Kidney glomerular epithelial cell (primary cell): ENCODE data around the gene TTC1.
"Not testable (repeated sequence)": the region's sequence is repeated elsewhere in the genome, so short reads cannot be mapped to it uniquely, and the experiment has no call there.

Experiments
- DNase-seq: peaks from one replicate; lab custom pipeline; 2025; lab: John Stamatoyannopoulos, UW

Gene TTC1

DNA sequence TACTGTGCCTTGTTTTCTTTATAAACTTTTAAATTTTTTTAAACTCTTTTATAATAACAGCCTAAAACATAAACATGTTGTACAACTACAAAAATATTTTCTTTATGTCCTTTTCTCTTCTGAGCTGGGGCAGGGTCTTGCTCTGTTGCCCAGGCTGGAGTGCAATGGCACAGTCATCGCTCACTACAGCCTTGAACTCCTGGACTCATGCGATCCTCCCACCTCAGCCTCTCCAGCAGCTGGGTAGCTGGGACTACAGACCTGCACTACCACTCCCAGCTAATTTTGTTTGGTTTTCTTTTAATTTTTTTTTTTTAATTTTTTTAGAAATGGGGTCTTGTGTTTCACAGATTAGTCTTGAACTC lies 31.5 kb downstream of the TTC1 start:
- no peak for DNase-seq

DNA sequence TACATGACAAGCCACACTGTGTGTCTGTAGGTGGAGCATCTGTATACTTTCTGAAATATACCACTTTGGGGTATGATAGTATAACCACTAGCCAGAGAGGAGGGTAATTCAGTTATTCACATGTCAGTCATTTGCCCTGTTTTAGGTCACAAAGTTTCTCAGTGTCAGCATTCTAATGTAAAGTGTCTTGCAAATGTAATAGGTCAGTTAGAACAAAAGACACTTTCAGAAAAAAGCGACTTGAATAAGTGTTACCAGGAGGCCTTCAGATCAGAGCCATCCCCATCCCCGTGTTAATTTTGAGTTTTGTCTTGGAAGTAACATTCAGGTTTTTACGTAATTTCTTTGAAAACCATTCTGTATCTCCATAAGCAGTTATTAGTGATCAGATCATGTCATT lies 33.7 kb downstream of the TTC1 start:
- DNase-seq = no peak

DNA sequence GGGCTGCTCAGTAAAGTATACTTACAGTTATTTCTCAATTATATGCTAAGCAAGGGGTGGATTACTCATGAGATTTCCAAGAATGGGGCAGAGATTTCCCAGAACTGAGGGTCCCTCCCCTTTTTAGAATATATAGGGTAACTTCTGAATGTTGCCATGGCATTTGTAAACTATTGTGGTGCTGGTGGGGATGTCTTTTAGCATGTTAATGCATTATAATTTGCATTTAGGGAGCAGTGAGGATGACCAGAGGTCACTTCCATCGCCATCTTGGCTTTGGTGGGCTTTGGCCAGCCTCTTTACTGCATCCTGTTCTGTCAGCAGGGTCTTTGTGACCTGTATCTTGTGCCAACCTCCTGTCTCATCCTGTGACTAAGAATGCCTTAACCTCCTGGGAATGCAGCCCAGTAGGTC lies 35.5 kb downstream of the TTC1 start:
- no peak for DNase-seq

DNA sequence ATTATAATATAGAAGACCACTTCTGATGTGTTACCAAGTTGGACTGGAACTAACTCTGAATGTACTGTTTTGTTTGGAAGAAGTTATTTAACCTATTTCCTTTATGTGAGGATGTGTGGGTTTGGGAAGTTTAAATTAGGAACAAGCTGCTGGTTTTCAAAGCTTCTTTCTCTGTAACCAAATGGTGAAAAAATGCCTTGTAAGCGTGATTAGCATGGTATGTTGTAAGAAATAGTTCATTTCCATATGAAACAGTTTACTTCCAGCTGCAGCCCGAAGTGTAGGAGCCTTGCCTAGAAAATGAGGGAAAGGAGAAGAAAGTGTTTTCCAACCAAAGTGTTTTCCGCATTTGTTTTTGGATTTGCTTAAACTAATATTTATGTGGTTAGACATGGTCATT lies 36.0 kb downstream of the TTC1 start:
- DNase-seq = no peak

DNA sequence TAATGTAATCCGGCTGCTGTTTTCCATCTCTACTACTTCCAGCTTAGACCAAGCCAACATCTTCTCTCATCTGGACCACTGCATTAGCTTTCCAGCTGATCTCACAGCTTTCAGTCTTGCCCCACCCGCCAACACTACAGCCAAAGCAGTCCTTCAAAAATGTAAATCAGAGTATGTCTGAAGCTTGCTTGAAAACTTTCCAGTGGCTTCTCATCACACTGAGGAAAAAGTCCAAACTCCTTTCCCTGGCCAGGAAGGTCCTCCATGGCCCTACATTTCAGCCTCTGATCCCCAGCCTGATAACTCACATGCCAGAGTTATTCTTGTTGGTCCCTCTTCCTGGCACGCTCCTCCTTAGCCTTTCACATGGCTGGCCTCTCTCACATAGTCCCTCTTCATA lies 38.5 kb downstream of the TTC1 start:
- DNase-seq = no peak

DNA sequence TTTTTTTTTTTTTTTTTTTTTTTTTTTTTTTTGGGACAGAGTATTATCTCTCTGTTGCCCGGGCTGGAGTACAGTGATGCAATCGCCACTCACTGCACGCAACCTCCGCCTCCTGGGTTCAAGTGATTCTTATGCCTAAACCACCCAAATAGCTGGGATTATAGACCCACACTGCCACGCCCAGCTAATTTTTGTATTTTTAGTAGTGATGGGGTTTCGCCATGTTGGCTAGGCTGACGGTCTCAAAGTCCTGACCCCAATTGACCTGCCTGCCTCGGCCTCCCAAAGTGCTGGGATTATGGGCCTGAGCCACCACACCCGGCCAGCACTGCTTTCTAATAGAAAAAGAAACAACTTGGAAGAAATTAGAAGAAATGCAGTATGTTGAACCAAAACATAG lies 39.2 kb downstream of the TTC1 start:
- DNase-seq = no peak

DNA sequence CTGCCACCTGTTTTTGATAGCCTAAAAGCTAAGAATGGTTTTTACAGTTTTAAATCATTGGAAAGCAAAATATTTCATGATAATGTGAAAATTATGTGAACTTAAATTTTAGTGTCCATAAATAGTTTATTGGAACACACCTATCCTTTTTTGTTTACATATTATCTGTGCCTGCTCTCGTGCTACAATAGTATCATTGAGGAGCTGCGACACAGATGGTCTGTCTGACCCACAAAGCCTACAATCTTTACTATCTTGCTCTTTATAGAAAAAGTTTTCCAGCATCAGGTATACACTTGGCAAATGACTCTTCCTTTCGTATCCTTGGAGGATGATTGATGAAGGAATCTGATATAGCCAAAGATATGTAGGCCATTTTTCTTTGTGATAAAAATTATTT lies 40.2 kb downstream of the TTC1 start:
- DNase-seq = no peak

DNA sequence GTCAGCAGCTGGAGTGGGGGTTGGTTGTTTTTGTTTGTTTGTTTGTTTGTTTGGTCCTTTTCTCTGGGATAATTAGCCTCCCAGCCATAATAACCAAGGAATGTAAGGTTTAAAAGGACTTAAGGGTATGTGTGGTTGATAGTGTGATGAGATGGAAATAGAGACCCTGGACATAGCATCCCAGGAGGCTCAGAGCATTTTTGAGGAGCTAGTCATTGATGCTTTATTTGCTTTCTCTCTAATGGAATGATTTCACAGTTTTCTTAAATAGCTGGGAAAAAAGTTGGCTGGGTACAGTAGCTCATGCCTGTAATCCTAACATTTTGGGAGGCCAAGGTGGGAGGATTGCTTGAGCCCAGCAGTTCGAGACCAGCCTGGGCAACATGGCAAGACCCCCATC lies 45.1 kb downstream of the TTC1 start:
- DNase-seq = no peak

DNA sequence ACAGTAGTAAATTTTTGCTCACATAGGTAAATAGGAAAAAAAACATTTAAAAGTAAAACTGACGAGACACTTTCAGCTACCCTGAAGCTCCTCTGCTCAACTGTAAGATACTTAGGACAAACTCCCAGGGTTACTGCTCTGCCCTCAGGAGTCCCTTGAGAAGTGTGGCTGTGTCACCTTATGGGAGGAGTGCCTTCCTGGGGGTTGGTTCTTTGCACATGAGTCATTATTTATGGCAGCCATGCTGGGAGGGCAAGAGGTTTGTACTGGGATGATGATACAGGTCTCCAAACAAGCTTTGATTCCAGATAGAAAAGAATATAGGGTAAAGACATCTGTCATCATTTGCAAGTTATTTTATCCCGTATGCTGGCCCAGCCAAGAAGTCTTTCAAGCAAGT lies 45.9 kb downstream of the TTC1 start:
- DNase-seq = peak; percentile 22

DNA sequence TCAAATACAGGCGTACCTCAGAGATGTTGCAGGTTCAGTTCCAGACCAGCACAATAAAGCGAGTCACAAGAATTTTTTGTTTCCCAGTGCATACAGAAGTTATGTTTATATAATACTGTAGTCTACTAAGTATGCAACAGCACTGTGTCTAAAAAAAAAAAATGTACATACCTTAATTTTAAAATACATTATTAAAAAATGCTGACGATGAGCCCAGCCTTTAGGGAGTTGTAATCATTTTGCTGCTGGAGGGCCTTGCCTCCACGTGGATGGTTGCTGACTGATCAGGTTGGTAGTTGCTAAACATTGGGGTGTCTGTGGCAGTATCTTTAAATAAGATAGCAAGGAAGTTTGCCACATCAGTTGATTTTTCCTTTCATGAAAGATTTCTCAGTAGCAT lies 48.3 kb downstream of the TTC1 start:
- no peak for DNase-seq

DNA sequence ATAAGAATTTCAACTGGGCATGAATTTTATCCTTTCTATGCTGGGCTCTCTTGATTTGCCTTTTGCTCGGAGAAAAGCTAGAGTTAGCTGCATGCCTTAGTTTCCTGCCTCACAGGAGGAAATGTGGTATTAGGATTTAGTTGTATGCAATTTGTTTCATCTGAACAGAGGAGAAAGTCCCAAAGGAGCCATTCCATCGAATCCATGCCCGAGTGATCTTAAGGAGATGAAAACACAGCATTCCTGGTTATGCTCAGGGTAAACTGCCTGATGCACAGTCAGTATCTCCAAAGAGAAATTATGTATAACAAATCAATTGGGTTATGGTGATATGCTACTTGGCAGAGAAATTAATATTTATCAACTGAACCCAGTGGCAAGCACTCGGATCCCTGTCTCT lies 51.1 kb downstream of the TTC1 start:
- DNase-seq = no peak

DNA sequence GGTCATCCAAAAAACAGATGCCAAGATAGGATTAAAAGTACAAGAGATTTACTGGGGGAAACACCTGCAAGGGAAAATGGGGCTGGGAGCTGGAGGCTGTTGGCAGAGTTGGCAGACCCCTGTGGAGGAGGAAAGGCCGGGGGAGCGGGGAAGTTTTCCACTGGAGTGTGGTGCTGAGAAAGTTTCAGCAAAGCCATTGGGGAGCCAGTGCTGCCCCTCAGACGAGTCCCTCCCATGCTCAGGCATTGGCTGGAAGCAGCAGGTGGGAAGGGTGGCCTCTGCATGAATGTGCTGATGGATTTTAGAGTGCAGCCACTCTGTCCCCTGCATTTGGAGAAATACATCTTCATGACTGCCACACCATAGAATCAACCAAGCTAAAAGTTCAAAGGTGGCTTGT lies 52.8 kb downstream of the TTC1 start:
- DNase-seq = no peak

DNA sequence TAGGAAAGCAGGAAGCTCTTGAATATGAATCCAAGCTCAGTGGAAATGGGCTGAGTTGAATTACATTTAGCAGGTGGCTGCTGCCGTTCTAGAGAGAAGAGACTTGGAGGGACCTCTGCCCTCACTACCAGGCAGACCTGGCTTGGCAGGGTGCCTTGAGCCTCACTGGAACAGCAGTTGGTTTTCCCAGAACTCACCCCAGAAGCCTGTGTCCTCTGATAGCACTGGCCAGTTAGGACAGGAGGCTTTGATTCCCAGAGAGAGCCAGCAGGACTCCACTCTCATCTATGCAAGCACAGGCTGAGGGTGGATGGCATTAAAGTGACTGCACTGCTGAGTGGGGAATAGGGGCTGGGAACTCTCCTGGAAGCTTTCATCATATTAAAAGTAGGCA lies 55.5 kb downstream of the TTC1 start:
- DNase-seq = no peak

DNA sequence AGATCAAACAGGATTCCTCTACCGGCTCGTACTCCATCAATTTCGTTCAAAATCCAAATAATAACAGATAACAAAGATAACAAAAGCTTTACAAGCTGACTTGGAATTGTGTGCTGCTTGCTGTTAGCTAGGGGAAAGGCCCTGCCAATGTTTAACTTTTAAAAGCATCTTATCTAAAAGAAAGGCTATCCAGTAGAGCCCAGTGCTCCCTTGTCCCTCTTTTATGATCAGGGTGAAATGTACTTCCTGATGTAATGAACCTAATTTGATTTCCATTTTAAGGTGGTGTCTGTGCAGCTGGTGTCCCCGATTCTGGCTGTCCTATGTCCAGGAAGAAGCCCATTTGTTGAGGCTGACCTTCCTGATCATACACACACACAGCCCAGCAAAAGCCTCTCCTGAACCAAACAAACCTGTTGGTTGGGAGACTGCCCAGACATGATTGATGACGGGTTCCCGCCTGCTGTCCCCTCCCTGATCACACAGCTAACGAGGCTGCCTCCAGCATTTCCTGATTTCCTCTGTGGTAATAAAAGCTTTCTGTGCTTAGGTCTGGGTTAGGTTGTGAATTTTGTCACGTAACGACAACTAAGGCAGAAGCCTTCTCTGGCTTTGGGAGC lies 56.2 kb downstream of the TTC1 start:
- DNase-seq = no peak

DNA sequence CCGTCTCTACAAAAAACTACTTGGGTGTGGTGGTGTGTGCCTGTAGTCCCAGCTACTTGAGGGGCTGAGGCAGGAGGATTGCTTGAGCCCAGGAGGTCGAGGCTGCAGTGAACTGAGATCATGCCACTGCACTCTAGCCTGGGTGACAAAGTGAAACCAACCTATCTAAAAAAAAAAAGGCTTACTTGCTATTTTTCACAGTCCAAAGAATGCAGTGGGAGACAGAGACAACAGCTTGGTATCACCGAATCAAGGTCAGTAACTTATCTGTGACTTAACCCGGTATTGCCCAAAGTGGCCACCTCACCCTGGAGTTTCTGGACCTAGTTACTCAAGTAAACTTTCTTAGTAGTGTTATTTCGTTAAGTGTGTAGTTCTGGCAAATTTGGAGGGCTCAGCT lies 60.2 kb downstream of the TTC1 start:
- DNase-seq = not testable (repeated sequence)

DNA sequence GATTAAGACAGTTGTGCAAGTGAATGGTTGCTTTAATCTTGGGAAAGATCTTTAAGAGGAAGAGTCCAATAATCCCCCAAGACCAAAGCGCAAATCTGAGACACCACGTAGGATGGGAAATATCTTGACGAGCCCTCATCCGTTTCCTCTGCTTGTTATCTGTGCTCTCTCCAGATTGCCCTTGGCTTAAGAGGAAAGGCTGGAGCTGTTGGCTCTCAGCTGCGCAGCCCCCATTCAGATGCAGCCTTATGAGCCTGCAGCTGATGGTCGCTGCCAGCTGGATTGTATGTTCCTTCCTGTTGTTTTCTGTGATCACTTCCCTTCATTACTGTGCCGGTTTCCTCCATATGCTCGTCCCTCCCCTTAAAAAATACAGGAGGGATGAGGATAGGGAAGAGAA lies 62.6 kb downstream of the TTC1 start:
- DNase-seq = no peak

DNA sequence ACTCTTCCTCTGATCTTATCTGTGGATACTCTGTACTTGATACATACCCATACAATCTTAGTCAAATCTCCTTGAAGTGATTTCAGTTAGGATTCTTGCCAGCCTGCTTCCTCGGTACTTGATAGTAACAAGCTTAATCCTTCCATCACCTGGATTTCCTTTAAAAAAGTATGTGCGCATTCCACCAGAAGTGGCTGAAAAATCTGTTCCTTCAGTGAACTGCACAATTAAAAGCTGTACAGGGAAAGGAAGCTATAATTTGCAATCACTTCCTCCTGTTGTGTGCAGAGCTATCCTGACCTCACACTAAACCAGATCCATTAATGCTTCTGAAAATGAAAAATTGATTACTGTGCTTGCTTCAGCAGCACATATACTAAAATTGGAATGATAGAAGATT lies 63.0 kb downstream of the TTC1 start:
- DNase-seq = no peak

DNA sequence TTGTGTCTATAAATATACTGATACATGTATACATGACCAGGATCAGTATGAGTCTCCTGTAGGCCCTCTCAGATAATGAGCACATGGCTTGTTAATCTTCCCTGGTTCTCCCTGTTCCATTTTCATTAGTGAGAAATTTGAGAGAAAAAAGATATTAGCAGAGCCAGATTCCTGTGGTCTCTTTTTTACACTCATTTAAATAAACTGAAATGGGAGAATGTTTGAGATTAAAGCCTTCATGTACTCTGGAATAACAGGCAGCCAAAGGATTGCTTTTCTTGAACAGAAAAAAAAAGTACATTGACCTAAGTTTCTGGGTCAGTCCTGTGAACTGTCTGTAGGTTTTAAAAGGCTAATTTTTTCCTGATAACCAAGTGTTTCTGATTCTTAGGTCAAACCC lies 66.1 kb downstream of the TTC1 start:
- no peak for DNase-seq

DNA sequence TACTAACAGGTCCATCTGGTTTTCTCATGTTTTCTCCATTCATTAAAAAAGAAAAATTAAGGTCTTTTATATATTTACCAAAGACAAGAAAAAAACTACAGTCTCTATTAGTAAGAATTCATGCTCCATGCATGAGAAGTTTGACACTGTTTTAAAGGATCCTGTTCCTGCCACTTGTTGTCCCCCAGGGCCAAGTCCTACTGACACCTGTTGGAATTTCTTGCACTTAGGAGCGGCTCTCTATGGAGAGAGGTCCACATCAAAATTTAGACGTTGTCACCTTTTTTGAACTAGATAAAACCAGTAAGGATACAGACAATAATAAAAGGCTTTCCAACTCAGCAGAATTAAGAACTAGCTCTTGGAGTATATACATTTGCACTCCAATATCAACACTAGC lies 68.1 kb downstream of the TTC1 start:
- DNase-seq = no peak

DNA sequence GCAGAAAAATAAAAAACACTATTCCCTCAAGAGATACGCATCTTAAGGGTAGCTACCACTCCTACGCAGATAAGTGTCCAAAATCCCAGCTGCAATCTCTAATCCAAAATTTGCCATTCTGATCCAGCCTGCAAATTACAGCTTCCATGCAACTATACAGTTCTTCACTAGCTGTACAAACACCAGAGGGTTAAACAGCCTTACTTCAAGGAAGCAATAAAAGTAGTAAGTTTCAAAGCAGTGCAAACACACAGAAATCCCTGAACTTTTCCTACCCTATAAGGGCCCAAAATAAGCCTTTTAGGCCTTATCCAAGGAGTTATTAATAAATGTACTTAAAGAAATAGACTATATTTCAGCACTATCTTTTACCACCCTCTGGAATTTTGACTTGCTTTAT lies 70.8 kb downstream of the TTC1 start:
- no peak for DNase-seq

DNA sequence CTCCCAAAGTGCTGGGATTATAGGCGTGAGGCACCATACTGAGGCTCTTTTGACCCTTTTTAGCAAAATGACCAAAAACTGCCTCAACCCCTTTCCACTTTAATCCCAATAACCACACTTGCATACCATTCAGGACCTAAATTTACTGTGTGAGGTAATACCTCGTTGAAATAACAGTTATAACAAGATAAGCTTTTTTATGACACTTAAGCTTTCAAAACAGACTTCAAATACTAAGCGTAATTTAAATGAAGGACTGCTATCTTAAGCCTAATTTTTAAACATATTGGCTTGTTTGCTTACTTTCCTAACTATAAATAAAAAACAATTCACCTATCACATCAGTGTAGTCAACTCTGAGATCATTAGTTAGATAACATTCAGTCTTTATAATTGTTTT lies 72.6 kb downstream of the TTC1 start:
- DNase-seq = no peak

DNA sequence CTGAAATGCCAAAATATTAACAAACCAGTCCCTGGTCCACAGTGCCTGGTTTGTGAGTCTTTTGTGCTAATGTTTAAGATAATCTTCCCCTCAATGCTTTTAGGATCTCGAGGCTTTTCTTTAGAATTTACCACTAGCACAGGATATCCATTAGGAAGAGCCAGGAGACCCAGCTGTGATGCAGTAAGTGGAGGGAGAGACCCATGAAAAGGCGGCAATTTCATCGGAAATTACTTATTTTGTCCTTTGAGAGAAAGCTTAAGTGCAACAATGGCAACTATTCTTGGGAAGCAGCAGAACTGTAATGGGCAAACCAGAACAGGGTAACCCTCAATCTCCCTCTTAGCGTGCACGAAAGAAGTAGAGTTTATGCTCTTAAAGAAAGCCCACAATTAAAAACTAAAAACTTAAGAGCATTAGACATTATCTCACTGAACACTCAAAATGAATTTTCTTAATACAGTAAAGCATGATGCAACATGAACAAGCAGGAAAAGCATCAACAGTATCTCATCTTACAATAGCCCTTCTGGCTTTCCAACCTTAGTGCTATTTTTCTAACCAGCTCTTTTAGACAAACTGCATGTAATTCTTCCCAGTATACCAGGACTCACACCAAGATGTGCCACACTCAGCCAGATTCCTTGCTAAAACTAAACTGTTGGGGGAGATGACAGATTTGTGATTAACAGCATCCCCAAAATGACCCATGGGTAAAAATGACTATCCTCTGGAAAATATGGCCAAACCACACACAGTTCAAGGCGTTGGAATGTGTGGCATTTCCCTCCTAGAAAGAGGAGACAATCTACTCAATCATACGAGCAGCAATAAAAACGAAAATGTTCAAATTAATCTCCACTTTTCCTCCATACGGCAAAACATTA lies 73.9 kb downstream of the TTC1 start:
- peak; percentile 82 for DNase-seq

DNA sequence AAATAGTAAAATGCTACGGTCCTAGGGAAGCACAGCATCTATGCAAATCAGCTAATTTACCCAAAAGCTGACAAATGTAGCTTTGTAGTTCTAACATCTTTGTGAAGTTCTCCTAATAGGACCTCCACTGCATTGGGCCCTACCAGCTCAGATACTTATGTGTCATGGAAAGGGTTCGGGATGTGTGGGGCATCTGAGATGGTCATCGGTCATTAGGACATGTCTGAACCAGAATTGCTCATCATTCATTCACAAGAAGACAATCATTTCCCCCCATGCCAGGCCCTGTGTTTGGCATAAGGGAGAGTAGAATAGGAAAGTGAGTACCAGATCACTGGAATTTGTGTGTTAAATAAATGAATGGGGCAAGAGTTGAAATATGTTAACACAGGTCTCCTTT lies 74.6 kb downstream of the TTC1 start:
- peak; percentile 82 for DNase-seq

DNA sequence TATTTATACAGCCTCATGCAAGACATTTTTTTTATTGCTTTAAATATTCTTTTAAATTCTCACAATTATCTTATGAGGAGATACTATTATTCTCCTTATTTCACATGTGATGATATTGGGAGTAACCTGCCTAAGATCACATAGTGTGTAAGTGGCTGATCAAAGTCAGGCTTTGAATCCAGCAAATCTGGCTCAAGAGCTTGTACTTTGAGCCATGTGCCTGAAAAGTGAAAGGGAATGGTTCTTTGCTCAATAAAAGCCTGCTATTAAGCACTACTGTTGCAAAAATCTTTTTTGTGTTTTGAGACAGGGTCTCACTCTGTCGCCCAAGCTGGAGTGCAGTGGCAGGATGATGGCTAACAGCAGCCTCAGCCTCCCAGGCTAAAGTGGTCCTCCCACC lies 75.2 kb downstream of the TTC1 start:
- no peak for DNase-seq
